H1 (cell line): ENCODE results near the gene ZNF423. TPM values are rescaled to one million over a fixed set of nuclear protein-coding genes. Genes with fewer than 3 reads are reported as not detected.

ENCODE experiments used
- JUN ChIP-seq: IDR thresholded peaks from 2 replicates; pipeline ENCODE4 v1.6.1; 2011; ENCODE audit warnings: low read depth, mild to moderate bottlenecking, improper control_type of control experiment, low read length
- SIN3A ChIP-seq, 2 experiments: IDR thresholded peaks in 1 of 2; conservative IDR thresholded peaks in 1 of 2; 2 replicates each; pipeline ENCODE4 v1.6.1; 2011 to 2012; ENCODE audit warnings: low read length in 2 of 2, improper control_type of control experiment in 1 of 2, low read depth in 1 of 2, mild to moderate bottlenecking in 1 of 2
- SP1 ChIP-seq: IDR thresholded peaks from 2 replicates; pipeline ENCODE4 v1.6.1; 2011; ENCODE audit warnings: low read depth, low read length
- polyA plus RNA-seq, 7 experiments: library from polyadenylated mRNA; depleted of rRNA in 3 of 7; stranded (reverse) in 5 of 7; unstranded in 2 of 7; fragments of >200 nt in 5 of 7; fragments of 200-250 nt in 2 of 7; gene quantifications; 1 replicate in 5 of 7; 2 replicates in 1 of 7; 4 replicates in 1 of 7; pipeline versions ENCODE4 v1.2.1 to v1.2.3, GENCODE V29; 2011 to 2013; ENCODE audit warnings: missing spikeins in 2 of 7, mixed read lengths in 2 of 7
- total RNA-seq: library from RNA; stranded (reverse); fragmentation: NEBNext Ultra II Directional; extraction: Animal tissue kit (Norgen Biotek cat#: 25700); gene quantifications from 2 replicates; pipeline ENCODE4 v1.2.1, GENCODE V29; 2021

ZNF423 gene
- total and polyA plus RNA-seq, 2 of the 8 experiments (the other 6 are each of a cell fraction or from before 2014, with no cell fraction given), result 38.2 to 52.3 TPM

GRCh38 chr16:49664221-49665215 lies 191.4 kb downstream of the ZNF423 start (continued):
- TF ChIP-seq SIN3A (conservative IDR thresholded peaks at IDR 0.05 in 1 of 2, IDR thresholded peaks at IDR 0.05 in 1 of 2; ENCODE audit: low read depth in 1 of 2, low read length in 2 of 2) (no peak), SP1 (no peak), JUN (no peak)
